ENCODE measurements around the gene PSMC1. TPM values are rescaled to one million over a fixed set of nuclear protein-coding genes. Genes with fewer than 3 reads are reported as not detected.

Gene PSMC1
- 95.6 and 159 TPM in 2 replicates for total RNA-seq (ENCODE audit: low replicate concordance)

GRCh38 chr14:90256354-90257131, at the start of gene PSMC1:
TSS of gene PSMC1 (plus strand) at chr14:90256553. CDS start at chr14:90256598, 45 bp downstream.

Other genes with a start within 250 kb of the PSMC1 start
- 0.08 TPM in 1 of 2 replicates, not detected in the other for gene KCNK13, start 194.6 kb upstream of the PSMC1 start, total RNA-seq (ENCODE audit: low replicate concordance)
- gene NRDE2, start 75.4 kb downstream of the PSMC1 start, total RNA-seq (ENCODE audit: low replicate concordance) = 7.8 and 10.3 TPM in 2 replicates
- 737 and 1,601 TPM in 2 replicates for gene CALM1, start 140.5 kb downstream of the PSMC1 start, total RNA-seq (ENCODE audit: low replicate concordance)

All from smooth muscle cell of the coronary artery (primary cell).